Liver (tissue), 9 donors: ENCODE measurements around the gene SNAI3. TPM values are rescaled to one million over a fixed set of nuclear protein-coding genes. Genes with fewer than 3 reads are reported as not detected.

Source experiments
- DNase-seq: peaks from one replicate; pipeline ENCODE4 v3.0.0-alpha.2; 2017; ENCODE audit warnings: low spot score
- H3K27ac ChIP-seq, 2 donors: one replicate each; pipeline ENCODE4 v1.7.0; 2013; ENCODE audit warnings: inconsistent platforms in 2 of 2, low read length in 2 of 2, control low read depth in 1 of 2, low read depth in 1 of 2, mild to moderate bottlenecking in 1 of 2
- H3K27me3 ChIP-seq, 4 donors: one replicate each; pipeline versions ENCODE4 v1.6.1 to v1.7.0; 2013; ENCODE audit warnings: low read length in 3 of 4, inconsistent platforms in 1 of 4, mild to moderate bottlenecking in 1 of 4, moderate library complexity in 1 of 4; ENCODE audit not compliant: control insufficient read depth in 4 of 4, insufficient read depth in 4 of 4
- H3K36me3 ChIP-seq, 4 donors: one replicate each; pipeline versions ENCODE4 v1.6.1 to v1.7.0; 2013; ENCODE audit warnings: low read length in 3 of 4, mild to moderate bottlenecking in 3 of 4, low read depth in 1 of 4, moderate library complexity in 1 of 4; ENCODE audit not compliant: control insufficient read depth in 4 of 4, insufficient read depth in 3 of 4
- H3K4me1 ChIP-seq, 4 donors: one replicate each; pipeline versions ENCODE4 v1.6.1 to v1.7.0; 2013; ENCODE audit warnings: low read length in 3 of 4, mild to moderate bottlenecking in 3 of 4, moderate library complexity in 1 of 4; ENCODE audit not compliant: control insufficient read depth in 4 of 4, insufficient read depth in 4 of 4
- H3K4me3 ChIP-seq, 3 donors: one replicate each; pipeline versions ENCODE4 v1.6.1 to v1.7.0; 2013; ENCODE audit warnings: low read length in 3 of 3, control low read depth in 1 of 3, low read depth in 1 of 3, mild to moderate bottlenecking in 1 of 3
- H3K9ac ChIP-seq, 2 donors: one replicate each; pipeline ENCODE4 v1.7.0; 2013; ENCODE audit warnings: low read length in 2 of 2, mild to moderate bottlenecking in 2 of 2, moderate library complexity in 2 of 2, control low read depth in 1 of 2, low read depth in 1 of 2
- H3K9me3 ChIP-seq, 4 donors: one replicate each; pipeline versions ENCODE4 v1.6.1 to v1.7.0; 2013; ENCODE audit warnings: low read length in 3 of 4; ENCODE audit not compliant: control insufficient read depth in 4 of 4
- EGR1 ChIP-seq, 2 donors: IDR thresholded peaks; 2 replicates each; pipeline ENCODE4 v1.6.1; 2016 to 2018; ENCODE audit warnings: antibody characterized with exemption in 2 of 2, low read depth in 2 of 2
- FOXA1 ChIP-seq: IDR thresholded peaks from 2 replicates; pipeline ENCODE4 v1.6.1; 2016; ENCODE audit warnings: antibody characterized with exemption
- FOXA2 ChIP-seq: IDR thresholded peaks from 2 replicates; pipeline ENCODE4 v1.6.1; 2016; ENCODE audit warnings: antibody characterized with exemption
- GABPA ChIP-seq, 2 donors: IDR thresholded peaks in 1 of 2; conservative IDR thresholded peaks in 1 of 2; 2 replicates each; pipeline ENCODE4 v1.6.1; 2016; ENCODE audit warnings: antibody characterized with exemption in 2 of 2, mild to moderate bottlenecking in 1 of 2, moderate library complexity in 1 of 2
- HNF4A ChIP-seq, 2 donors: conservative IDR thresholded peaks; 2 replicates each; pipeline ENCODE4 v1.6.1; 2016; ENCODE audit warnings: antibody characterized with exemption in 2 of 2, mild to moderate bottlenecking in 2 of 2
- HNF4G ChIP-seq: IDR thresholded peaks from 2 replicates; pipeline ENCODE4 v1.6.1; 2016; ENCODE audit warnings: antibody characterized with exemption
- JUND ChIP-seq, 2 donors: IDR thresholded peaks; 2 replicates each; pipeline ENCODE4 v1.6.1; 2016; ENCODE audit warnings: antibody characterized with exemption in 2 of 2
- NR2F2 ChIP-seq: IDR thresholded peaks from 2 replicates; pipeline ENCODE4 v1.6.1; 2016; ENCODE audit warnings: antibody characterized with exemption
- RAD21 ChIP-seq, 2 donors: IDR thresholded peaks; 2 replicates each; pipeline ENCODE4 v1.6.1; 2016; ENCODE audit warnings: antibody characterized with exemption in 2 of 2, mild to moderate bottlenecking in 2 of 2
- RXRA ChIP-seq, 2 donors: IDR thresholded peaks; 2 replicates each; pipeline ENCODE4 v1.6.1; 2017 to 2018; ENCODE audit warnings: antibody characterized with exemption in 2 of 2, mild to moderate bottlenecking in 1 of 2
- SP1 ChIP-seq: IDR thresholded peaks from 2 replicates; pipeline ENCODE4 v1.6.1; 2018; ENCODE audit warnings: antibody characterized with exemption, mild to moderate bottlenecking
- TAF1 ChIP-seq: conservative IDR thresholded peaks from 2 replicates; pipeline ENCODE4 v1.6.1; 2016; ENCODE audit warnings: antibody characterized with exemption, mild to moderate bottlenecking
- YY1 ChIP-seq: IDR thresholded peaks from 2 replicates; pipeline ENCODE4 v1.6.1; 2016; ENCODE audit warnings: antibody characterized with exemption, mild to moderate bottlenecking
- WGBS: extraction: QIAGEN DNeasy Blood & Tissue Kit; methylation state at CpG from one replicate; pipeline ENCODE4 v1.1.7; 2013; 5-methylcytosine and 5-hydroxymethylcytosine counted together
- polyA plus RNA-seq, 2 donors: library from polyadenylated mRNA; stranded (reverse) in 1 of 2; unstranded in 1 of 2; fragments of 200-250 nt in 1 of 2; fragments of >200 nt in 1 of 2; fragmentation: Nextera tagmentation in 1 of 2; extraction: Ambion mirVana in 1 of 2; gene quantifications; one replicate each; pipeline versions ENCODE4 v1.2.1 to v1.2.3, GENCODE V29; 2013 to 2015
- total RNA-seq, 2 donors: library from RNA; depleted of rRNA; stranded (reverse); fragments of >200 nt; gene quantifications; one replicate each; pipeline ENCODE4 v1.2.3, GENCODE V29; 2014
- TF ChIP-seq, protein P1 (sequence below): IDR thresholded peaks from 2 replicates; pipeline ENCODE4 v1.6.1; 2016; ENCODE audit warnings: antibody characterized with exemption, mild to moderate bottlenecking
- TF ChIP-seq, protein P2 (sequence below): IDR thresholded peaks from 2 replicates; pipeline ENCODE4 v1.6.1; 2016; ENCODE audit warnings: antibody characterized with exemption
- TF ChIP-seq, protein P3 (sequence below): IDR thresholded peaks from 2 replicates; pipeline ENCODE4 v1.6.1; 2016; ENCODE audit warnings: antibody characterized with exemption
- TF ChIP-seq, protein P4 (sequence below): fragments of 150-350 bp; IDR thresholded peaks from 2 replicates; pipeline ENCODE4 v1.5.1; 2017; ENCODE audit warnings: improper control_type of control experiment, low read depth, low read length; ENCODE audit not compliant: missing input control
- TF ChIP-seq, protein P5 (sequence below): IDR thresholded peaks from 2 replicates; pipeline ENCODE4 v1.6.1; 2016; ENCODE audit warnings: antibody characterized with exemption
- donor health status: healthy.
- donor health status: healthy.
- donor health status: healthy.
- donor health status: healthy.
- donor health status: healthy.

SNAI3 gene
- total and polyA plus RNA-seq, 4 donors = 0.05 to 0.48 (median 0.20) TPM

DNA sequence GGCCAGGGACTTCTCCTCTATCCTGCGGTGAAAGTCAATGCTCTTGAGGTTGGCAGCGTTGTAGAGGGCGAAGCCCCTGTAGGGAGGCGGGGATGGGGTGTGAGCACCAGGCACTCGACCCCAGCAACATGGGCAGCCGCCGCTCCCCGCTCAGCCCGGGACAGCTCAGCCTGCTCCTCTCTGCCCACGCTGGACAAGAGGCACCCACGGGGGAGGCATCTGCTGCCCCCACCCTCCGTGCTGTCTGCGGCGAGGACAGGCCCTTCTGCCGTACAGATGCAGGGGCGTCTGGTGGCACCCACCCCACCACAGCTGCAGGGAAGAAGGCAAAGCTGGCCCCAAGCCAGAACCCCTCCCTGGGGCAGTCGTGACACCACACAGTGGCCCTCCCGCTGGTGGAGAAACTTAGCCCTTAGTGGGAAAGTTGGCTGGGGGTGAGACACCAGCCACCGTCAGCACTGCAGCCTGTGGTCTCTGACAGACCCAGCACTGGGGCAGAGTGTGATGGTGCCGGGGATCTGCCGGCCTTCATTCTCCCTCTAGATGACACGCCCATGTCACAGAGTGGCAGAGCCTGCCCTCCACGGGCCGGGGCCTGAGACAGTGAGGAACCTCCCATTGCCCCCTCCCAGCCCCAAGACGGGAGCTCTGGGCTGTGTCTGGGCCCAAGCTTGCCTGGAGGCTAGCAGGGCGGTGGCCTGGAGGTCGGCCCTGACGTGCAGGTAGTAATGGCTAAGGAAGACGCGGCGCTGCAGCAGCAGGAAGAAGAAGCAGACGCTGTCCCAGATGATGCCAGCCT, 39.5 kb upstream of the SNAI3 start:
- Histone ChIP-seq H3K4me1 (no peaks in the 10 kb centered on the region), H3K9me3 (no peaks in the 10 kb centered on the region), H3K36me3 (peaks cover 5 to 68% (median 35%) of the 10 kb centered on the region in 4 donors), H3K9ac (no peak overlapping the region), H3K27me3 (no peaks in the 10 kb centered on the region), H3K27ac (no peak overlapping the region), H3K4me3 (no peak overlapping the region)
- 93% methylated on average over 32 of the region's 32 CpGs for WGBS
- DNase-seq = no peak
- no peak for TF ChIP-seq SP1
- TF ChIP-seq HNF4G = no peak
- TF ChIP-seq FOXA1 = no peak
- TF ChIP-seq YY1 = no peak
- TF ChIP-seq JUND (IDR thresholded peaks at IDR 0.05) = no peak
- no peak for TF ChIP-seq GABPA (IDR thresholded peaks at IDR 0.05 in 1 of 2, conservative IDR thresholded peaks at IDR 0.05 in 1 of 2)
- no peak for TF ChIP-seq FOXA2
- TF ChIP-seq EGR1 (IDR thresholded peaks at IDR 0.05; ENCODE audit: low read depth in 2 of 2) = no peak
- no peak for TF ChIP-seq TAF1
- TF ChIP-seq, protein P1, sequence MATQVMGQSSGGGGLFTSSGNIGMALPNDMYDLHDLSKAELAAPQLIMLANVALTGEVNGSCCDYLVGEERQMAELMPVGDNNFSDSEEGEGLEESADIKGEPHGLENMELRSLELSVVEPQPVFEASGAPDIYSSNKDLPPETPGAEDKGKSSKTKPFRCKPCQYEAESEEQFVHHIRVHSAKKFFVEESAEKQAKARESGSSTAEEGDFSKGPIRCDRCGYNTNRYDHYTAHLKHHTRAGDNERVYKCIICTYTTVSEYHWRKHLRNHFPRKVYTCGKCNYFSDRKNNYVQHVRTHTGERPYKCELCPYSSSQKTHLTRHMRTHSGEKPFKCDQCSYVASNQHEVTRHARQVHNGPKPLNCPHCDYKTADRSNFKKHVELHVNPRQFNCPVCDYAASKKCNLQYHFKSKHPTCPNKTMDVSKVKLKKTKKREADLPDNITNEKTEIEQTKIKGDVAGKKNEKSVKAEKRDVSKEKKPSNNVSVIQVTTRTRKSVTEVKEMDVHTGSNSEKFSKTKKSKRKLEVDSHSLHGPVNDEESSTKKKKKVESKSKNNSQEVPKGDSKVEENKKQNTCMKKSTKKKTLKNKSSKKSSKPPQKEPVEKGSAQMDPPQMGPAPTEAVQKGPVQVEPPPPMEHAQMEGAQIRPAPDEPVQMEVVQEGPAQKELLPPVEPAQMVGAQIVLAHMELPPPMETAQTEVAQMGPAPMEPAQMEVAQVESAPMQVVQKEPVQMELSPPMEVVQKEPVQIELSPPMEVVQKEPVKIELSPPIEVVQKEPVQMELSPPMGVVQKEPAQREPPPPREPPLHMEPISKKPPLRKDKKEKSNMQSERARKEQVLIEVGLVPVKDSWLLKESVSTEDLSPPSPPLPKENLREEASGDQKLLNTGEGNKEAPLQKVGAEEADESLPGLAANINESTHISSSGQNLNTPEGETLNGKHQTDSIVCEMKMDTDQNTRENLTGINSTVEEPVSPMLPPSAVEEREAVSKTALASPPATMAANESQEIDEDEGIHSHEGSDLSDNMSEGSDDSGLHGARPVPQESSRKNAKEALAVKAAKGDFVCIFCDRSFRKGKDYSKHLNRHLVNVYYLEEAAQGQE = no peak
- TF ChIP-seq RXRA (IDR thresholded peaks at IDR 0.05) = no peak
- TF ChIP-seq, protein P2, sequence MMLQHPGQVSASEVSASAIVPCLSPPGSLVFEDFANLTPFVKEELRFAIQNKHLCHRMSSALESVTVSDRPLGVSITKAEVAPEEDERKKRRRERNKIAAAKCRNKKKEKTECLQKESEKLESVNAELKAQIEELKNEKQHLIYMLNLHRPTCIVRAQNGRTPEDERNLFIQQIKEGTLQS = no peak
- TF ChIP-seq NR2F2 = no peak
- TF ChIP-seq, protein P3, sequence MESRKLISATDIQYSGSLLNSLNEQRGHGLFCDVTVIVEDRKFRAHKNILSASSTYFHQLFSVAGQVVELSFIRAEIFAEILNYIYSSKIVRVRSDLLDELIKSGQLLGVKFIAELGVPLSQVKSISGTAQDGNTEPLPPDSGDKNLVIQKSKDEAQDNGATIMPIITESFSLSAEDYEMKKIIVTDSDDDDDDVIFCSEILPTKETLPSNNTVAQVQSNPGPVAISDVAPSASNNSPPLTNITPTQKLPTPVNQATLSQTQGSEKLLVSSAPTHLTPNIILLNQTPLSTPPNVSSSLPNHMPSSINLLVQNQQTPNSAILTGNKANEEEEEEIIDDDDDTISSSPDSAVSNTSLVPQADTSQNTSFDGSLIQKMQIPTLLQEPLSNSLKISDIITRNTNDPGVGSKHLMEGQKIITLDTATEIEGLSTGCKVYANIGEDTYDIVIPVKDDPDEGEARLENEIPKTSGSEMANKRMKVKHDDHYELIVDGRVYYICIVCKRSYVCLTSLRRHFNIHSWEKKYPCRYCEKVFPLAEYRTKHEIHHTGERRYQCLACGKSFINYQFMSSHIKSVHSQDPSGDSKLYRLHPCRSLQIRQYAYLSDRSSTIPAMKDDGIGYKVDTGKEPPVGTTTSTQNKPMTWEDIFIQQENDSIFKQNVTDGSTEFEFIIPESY = no peak
- TF ChIP-seq, protein P4, sequence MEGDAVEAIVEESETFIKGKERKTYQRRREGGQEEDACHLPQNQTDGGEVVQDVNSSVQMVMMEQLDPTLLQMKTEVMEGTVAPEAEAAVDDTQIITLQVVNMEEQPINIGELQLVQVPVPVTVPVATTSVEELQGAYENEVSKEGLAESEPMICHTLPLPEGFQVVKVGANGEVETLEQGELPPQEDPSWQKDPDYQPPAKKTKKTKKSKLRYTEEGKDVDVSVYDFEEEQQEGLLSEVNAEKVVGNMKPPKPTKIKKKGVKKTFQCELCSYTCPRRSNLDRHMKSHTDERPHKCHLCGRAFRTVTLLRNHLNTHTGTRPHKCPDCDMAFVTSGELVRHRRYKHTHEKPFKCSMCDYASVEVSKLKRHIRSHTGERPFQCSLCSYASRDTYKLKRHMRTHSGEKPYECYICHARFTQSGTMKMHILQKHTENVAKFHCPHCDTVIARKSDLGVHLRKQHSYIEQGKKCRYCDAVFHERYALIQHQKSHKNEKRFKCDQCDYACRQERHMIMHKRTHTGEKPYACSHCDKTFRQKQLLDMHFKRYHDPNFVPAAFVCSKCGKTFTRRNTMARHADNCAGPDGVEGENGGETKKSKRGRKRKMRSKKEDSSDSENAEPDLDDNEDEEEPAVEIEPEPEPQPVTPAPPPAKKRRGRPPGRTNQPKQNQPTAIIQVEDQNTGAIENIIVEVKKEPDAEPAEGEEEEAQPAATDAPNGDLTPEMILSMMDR = no peak
- TF ChIP-seq HNF4A (conservative IDR thresholded peaks at IDR 0.05) = no peak
- TF ChIP-seq, protein P5, sequence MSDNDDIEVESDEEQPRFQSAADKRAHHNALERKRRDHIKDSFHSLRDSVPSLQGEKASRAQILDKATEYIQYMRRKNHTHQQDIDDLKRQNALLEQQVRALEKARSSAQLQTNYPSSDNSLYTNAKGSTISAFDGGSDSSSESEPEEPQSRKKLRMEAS = no peak
- TF ChIP-seq RAD21 (IDR thresholded peaks at IDR 0.05) = no peak
